ENCODE measurements around the gene VPS4B. TPM values are rescaled to one million over a fixed set of nuclear protein-coding genes. Genes with fewer than 3 reads are reported as not detected.

The VPS4B gene
- total and polyA plus RNA-seq, 12 donors = 6.1 to 39.6 (median 21.4) TPM

- H3K4me1 ChIP-seq = no peaks in the 10 kb centered on the region
- no peak overlapping the region for H3K27ac ChIP-seq
- 54 to 56% methylated on average over 2 of the region's 2 CpGs for WGBS, 2 donors
- peaks cover 0 to 29% (median 0%) of the 10 kb centered on the region in 7 donors for H3K27me3 ChIP-seq
- no peak for DNase-seq
- no peak for TF ChIP-seq CTCF (IDR thresholded peaks at IDR 0.05)
- H3K4me3 ChIP-seq = no peak overlapping the region
- intact Hi-C loops (cut with DNase I) = no loop called here
- no peaks in the 10 kb centered on the region for H3K9me3 ChIP-seq
- ATAC-seq = no peak
- H3K36me3 ChIP-seq = no peaks in the 10 kb centered on the region
These were observed 42.8 kb upstream of the VPS4B start for GRCh38 chr18:63465059-63465458.

GRCh38 chr18:63464434-63464833 is 42.2 kb upstream of the VPS4B start:
- H3K9me3 ChIP-seq = no peaks in the 10 kb centered on the region
- 89 to 93% methylated on average over 2 of the region's 2 CpGs for WGBS, 2 donors
- peaks cover 0 to 29% (median 0%) of the 10 kb centered on the region in 7 donors for H3K27me3 ChIP-seq
- no peak overlapping the region for H3K27ac ChIP-seq
- no peak for TF ChIP-seq CTCF (IDR thresholded peaks at IDR 0.05)
- ATAC-seq (no peak), DNase-seq (no peak)
- intact Hi-C loops (cut with DNase I) = no loop called here
- H3K4me1 ChIP-seq = no peaks in the 10 kb centered on the region
- no peaks in the 10 kb centered on the region for H3K36me3 ChIP-seq
- H3K4me3 ChIP-seq = no peak overlapping the region

GRCh38 chr18:63460414-63460813 is 38.1 kb upstream of the VPS4B start:
- H3K27me3 ChIP-seq = peaks cover 0 to 29% (median 0%) of the 10 kb centered on the region in 7 donors
- WGBS, 2 donors = 33 to 39% methylated on average over 1 of the region's 1 CpG
- TF ChIP-seq CTCF (IDR thresholded peaks at IDR 0.05) = no peak
- no peak overlapping the region for H3K27ac ChIP-seq
- no peak overlapping the region for H3K4me3 ChIP-seq
- H3K4me1 ChIP-seq = no peaks in the 10 kb centered on the region
- DNase-seq = no peak
- H3K9me3 ChIP-seq = no peaks in the 10 kb centered on the region
- ATAC-seq = no peak
- intact Hi-C loops (cut with DNase I) = no loop called here
- H3K36me3 ChIP-seq = no peaks in the 10 kb centered on the region

GRCh38 chr18:63457977-63458376 is 35.7 kb upstream of the VPS4B start:
- H3K27ac ChIP-seq = no peak overlapping the region
- peaks cover 0 to 13% (median 0%) of the 10 kb centered on the region in 7 donors for H3K27me3 ChIP-seq
- no peaks in the 10 kb centered on the region for H3K36me3 ChIP-seq
- intact Hi-C loops (cut with DNase I) = no loop called here
- H3K4me1 ChIP-seq = peaks cover 0 to 1% (median 0%) of the 10 kb centered on the region in 9 donors
- no peak overlapping the region for H3K4me3 ChIP-seq
- H3K9me3 ChIP-seq = no peaks in the 10 kb centered on the region
- DNase-seq (no peak), ATAC-seq (no peak)
- 88% methylated on average over 6 of the region's 6 CpGs for WGBS, 2 donors
- no peak for TF ChIP-seq CTCF (IDR thresholded peaks at IDR 0.05)
